CD14-positive monocyte (primary cell): ENCODE data around the gene ZC3H7A. TPM values are rescaled to one million over a fixed set of nuclear protein-coding genes. Genes with fewer than 3 reads are reported as not detected.

Experiments
- DNase-seq, 3 donors: peaks; one replicate each; pipeline ENCODE4 v3.0.0-alpha.2; 2011 to 2022
- H2AFZ ChIP-seq: 2 replicates; pipeline ENCODE4 v1.6.0; 2012; ENCODE audit warnings: mild to moderate bottlenecking, low read depth, low read length, inconsistent platforms; ENCODE audit not compliant: insufficient read depth, poor library complexity, severe bottlenecking
- H3K27ac ChIP-seq, 2 donors: 1 replicate in 1 of 2; 2 replicates in 1 of 2; pipeline ENCODE4 v1.5.1; 2012 to 2013; ENCODE audit warnings: low read length in 2 of 2, control low read depth in 1 of 2, inconsistent platforms in 1 of 2, low read depth in 1 of 2, mild to moderate bottlenecking in 1 of 2
- H3K27me3 ChIP-seq, 2 donors: one replicate each; pipeline versions ENCODE4 v1.6.0 to v1.6.1; 2011 to 2013; ENCODE audit warnings: low read length in 2 of 2; ENCODE audit not compliant: control insufficient read depth in 2 of 2, insufficient read depth in 2 of 2
- H3K36me3 ChIP-seq, 2 donors: replicated peaks in 1 of 2; 1 replicate in 1 of 2; 2 replicates in 1 of 2; pipeline versions ENCODE4 v1.5.1 to v1.6.1; 2012 to 2013; ENCODE audit warnings: low read length in 2 of 2, control low read depth in 1 of 2, inconsistent platforms in 1 of 2, mild to moderate bottlenecking in 1 of 2; ENCODE audit not compliant: insufficient read depth in 2 of 2, control insufficient read depth in 1 of 2
- H3K4me1 ChIP-seq, 2 donors: 1 replicate in 1 of 2; 2 replicates in 1 of 2; pipeline versions ENCODE4 v1.5.1 to v1.6.1; 2012 to 2013; ENCODE audit warnings: low read length in 2 of 2, control low read depth in 1 of 2, inconsistent platforms in 1 of 2, mild to moderate bottlenecking in 1 of 2, moderate library complexity in 1 of 2; ENCODE audit not compliant: insufficient read depth in 2 of 2, control insufficient read depth in 1 of 2
- H3K4me2 ChIP-seq: replicated peaks from 2 replicates; pipeline ENCODE3; 2012; ENCODE audit warnings: low read length, moderate library complexity, mild to moderate bottlenecking; ENCODE audit not compliant: poor library complexity, severe bottlenecking; ENCODE audit errors: extremely low read depth
- H3K4me3 ChIP-seq, 3 experiments: fragments of 200-600 bp in 1 of 3; sonication (generic) in 1 of 3; replicated peaks in 1 of 3; 1 replicate in 2 of 3; 2 replicates in 1 of 3; pipeline ENCODE4 v1.5.1; 2011 to 2013; ENCODE audit warnings: low read length in 3 of 3, mild to moderate bottlenecking in 3 of 3, control low read depth in 2 of 3, low read depth in 2 of 3, inconsistent platforms in 1 of 3, moderate library complexity in 1 of 3
- H3K79me2 ChIP-seq: 2 replicates; pipeline ENCODE4 v1.6.0; 2012; ENCODE audit warnings: mild to moderate bottlenecking, control low read depth, inconsistent platforms, low read length, moderate library complexity; ENCODE audit not compliant: insufficient read depth
- H3K9ac ChIP-seq: 2 replicates; pipeline ENCODE4 v1.6.0; 2017; ENCODE audit warnings: low read length, mild to moderate bottlenecking; ENCODE audit not compliant: insufficient read depth, poor library complexity, severe bottlenecking
- H3K9me3 ChIP-seq, 2 donors: replicated peaks in 1 of 2; 1 replicate in 1 of 2; 2 replicates in 1 of 2; pipeline versions ENCODE4 v1.5.1 to v1.6.1; 2012 to 2013; ENCODE audit warnings: low read length in 2 of 2, control low read depth in 1 of 2; ENCODE audit not compliant: control insufficient read depth in 1 of 2, insufficient read depth in 1 of 2
- H4K20me1 ChIP-seq: 2 replicates; pipeline ENCODE4 v1.6.0; 2012; ENCODE audit warnings: mild to moderate bottlenecking, low read length, control low read depth, moderate library complexity; ENCODE audit not compliant: insufficient read depth
- H3K27ac Mint-ChIP-seq, 7 donors: one replicate each; pipeline ENCODE4 v1.8.0; 2020; ENCODE audit warnings: mild to moderate bottlenecking in 7 of 7, mixed read lengths in 7 of 7, moderate library complexity in 6 of 7, inconsistent platforms in 2 of 7
- H3K27me3 Mint-ChIP-seq, 3 donors: one replicate each; pipeline ENCODE4 v1.8.0; 2021 to 2022; ENCODE audit warnings: low read depth in 3 of 3, mild to moderate bottlenecking in 3 of 3, mixed read lengths in 3 of 3, moderate library complexity in 3 of 3, inconsistent platforms in 1 of 3
- H3K36me3 Mint-ChIP-seq, 2 donors: one replicate each; pipeline ENCODE4 v1.8.0; 2020; ENCODE audit warnings: mixed read lengths in 2 of 2, inconsistent platforms in 1 of 2, mild to moderate bottlenecking in 1 of 2
- H3K4me1 Mint-ChIP-seq: one replicate; pipeline ENCODE4 v1.8.0; 2020; ENCODE audit warnings: mild to moderate bottlenecking, mixed read lengths
- H3K4me3 Mint-ChIP-seq, 2 donors: one replicate each; pipeline ENCODE4 v1.8.0; 2020; ENCODE audit warnings: mild to moderate bottlenecking in 2 of 2, mixed read lengths in 2 of 2, moderate library complexity in 1 of 2
- H3K9me3 Mint-ChIP-seq, 7 donors: one replicate each; pipeline ENCODE4 v1.8.0; 2020 to 2022; ENCODE audit warnings: mixed read lengths in 7 of 7, mild to moderate bottlenecking in 6 of 7, moderate library complexity in 6 of 7, inconsistent platforms in 2 of 7
- CTCF ChIP-seq: fragments of 200-600 bp; IDR thresholded peaks from one replicate; pipeline ENCODE4 v1.8.0; 2022; ENCODE audit warnings: antibody characterized with exemption, mild to moderate bottlenecking
- WGBS: methylation state at CpG from one replicate; pipeline ENCODE4 v1.1.5; 2013; ENCODE audit warnings: missing lambda C conversion rate; ENCODE audit not compliant: insufficient coverage; 5-methylcytosine and 5-hydroxymethylcytosine counted together
- intact Hi-C, 2 donors: fragments of 100-400 bp; cut with micrococcal nuclease; formaldehyde crosslinking; loops; one replicate each; pipeline versions ENCODE4 v1.15.0 to v1.15.1; 2023
- polyA plus RNA-seq, 3 donors: library from polyadenylated mRNA; depleted of rRNA in 1 of 3; unstranded in 2 of 3; stranded (reverse) in 1 of 3; fragments of 300-500 nt in 2 of 3; fragments of >200 nt in 1 of 3; fragmentation: Illumina TruSeq in 2 of 3; gene quantifications; 1 replicate in 2 of 3; 2 replicates in 1 of 3; pipeline ENCODE4 v1.2.3, GENCODE V29; 2012 to 2021

The ZC3H7A gene
- polyA plus RNA-seq, 3 donors: 22.6 to 62.0 (median 27.5) TPM

GRCh38 chr16:11797957-11798299, 870 bp upstream of the ZC3H7A start:
- Mint-ChIP-seq H3K9me3 (peaks cover 0 to 9% (median 0%) of the 10 kb centered on the region in 7 donors), H3K27ac (peak overlapping the region; percentile 97 to 99 (median 98)), H3K4me1 (peaks cover 68% of the 10 kb centered on the region), H3K36me3 (peaks cover 21 to 34% of the 10 kb centered on the region in 2 donors), H3K4me3 (peak overlapping the region; percentile 92 to 99), H3K27me3 (peaks cover 0 to 4% (median 1%) of the 10 kb centered on the region in 3 donors)
- H3K9ac ChIP-seq: peak overlapping the region; percentile 97
- TF ChIP-seq CTCF: no peak
- H2AFZ ChIP-seq: peak overlapping the region; percentile 48
- 0% methylated on average over 5 of the region's 7 CpGs for WGBS
- H3K79me2 ChIP-seq: peaks cover 86% of the 10 kb centered on the region
- H3K27me3 ChIP-seq: no peaks in the 10 kb centered on the region
- peaks cover 37% of the 10 kb centered on the region for H4K20me1 ChIP-seq
- peak overlapping the region; percentile 78 to 99 (median 98) for H3K4me3 ChIP-seq
- peak overlapping the region; percentile 95 for H3K4me2 ChIP-seq
- peaks cover 55 to 73% of the 10 kb centered on the region in 2 donors for H3K4me1 ChIP-seq
- intact Hi-C loops: loop anchor here (2.0 to 5.0 kb wide), 3 partner anchors 53 to 56 kb away; partner anchors contain the start of genes RSL1D1 (in 2 of the 2) and TXNDC11 (in 2 of the 2)
- peak overlapping the region; percentile 99 to 100 for H3K27ac ChIP-seq
- no peaks in the 10 kb centered on the region for H3K9me3 ChIP-seq
- DNase-seq: peak in 2 of 3 donors; percentile 14 to 37
- H3K36me3 ChIP-seq: peaks cover 7 to 23% of the 10 kb centered on the region in 2 donors

- Histone ChIP-seq H3K9ac (peak overlapping the region; percentile 97), H3K4me2 (peak overlapping the region; percentile 88), H3K9me3 (no peaks in the 10 kb centered on the region), H4K20me1 (peaks cover 51% of the 10 kb centered on the region), H3K36me3 (peaks cover 7 to 35% of the 10 kb centered on the region in 2 donors), H3K4me1 (peaks cover 53 to 67% of the 10 kb centered on the region in 2 donors), H3K27ac (peak overlapping the region; percentile 92 to 95), H2AFZ (peak overlapping the region; percentile 48), H3K79me2 (peaks cover 87% of the 10 kb centered on the region), H3K4me3 (peak overlapping the region; percentile 67 to 96 (median 95)), H3K27me3 (no peaks in the 10 kb centered on the region)
- peak overlapping the region; percentile 89 to 91 for H3K4me3 Mint-ChIP-seq
- peaks cover 23 to 29% of the 10 kb centered on the region in 2 donors for H3K36me3 Mint-ChIP-seq
- peaks cover 0 to 4% (median 1%) of the 10 kb centered on the region in 3 donors for H3K27me3 Mint-ChIP-seq
- peak overlapping the region; percentile 92 to 97 (median 96) for H3K27ac Mint-ChIP-seq
- DNase-seq: peak; percentile 25 to 60 (median 51)
- intact Hi-C loops: loop anchor here (2.0 to 5.0 kb wide), 3 partner anchors 54 to 56 kb away; partner anchors contain the start of genes RSL1D1 (in 2 of the 2) and TXNDC11 (in 2 of the 2)
- peaks cover 77% of the 10 kb centered on the region for H3K4me1 Mint-ChIP-seq
- no peak for TF ChIP-seq CTCF
- under 1% methylated on average over 65 of the region's 93 CpGs for WGBS
- peaks cover 0 to 9% (median 0%) of the 10 kb centered on the region in 7 donors for H3K9me3 Mint-ChIP-seq
These were observed 562 bp downstream of the ZC3H7A start for GRCh38 chr16:11796227-11797165.
